HepG2 (cell line): ENCODE measurements around the gene CD58. TPM values are rescaled to one million over a fixed set of nuclear protein-coding genes. Genes with fewer than 3 reads are reported as not detected.

Experiments used
- ASH2L ChIP-seq: fragments of 300-600, 200-600 bp; sonication (generic); IDR thresholded peaks from 2 replicates; pipeline ENCODE4 v1.7.0; 2017; ENCODE audit warnings: low read depth, mild to moderate bottlenecking, moderate library complexity, mixed read lengths, low read length; ENCODE audit not compliant: insufficient read length
- CBX2 ChIP-seq, 2 experiments: fragments of 200-600 bp in 1 of 2; sonication (generic); formaldehyde crosslinking in 1 of 2; IDR thresholded peaks; 2 replicates each; pipeline versions ENCODE4 v1.7.0 to v1.8.1; 2018 to 2022; ENCODE audit warnings: low read depth in 2 of 2, low read length in 1 of 2, mild to moderate bottlenecking in 1 of 2, missing genetic modification reagents in 1 of 2
- CEBPZ ChIP-seq: IDR thresholded peaks from 2 replicates; pipeline ENCODE4 v1.6.1; 2012; ENCODE audit warnings: low read length, improper control_type of control experiment
- ELF1 ChIP-seq: sonication (generic); formaldehyde crosslinking; IDR thresholded peaks from 2 replicates; pipeline ENCODE4 v1.4.0; 2020; ENCODE audit warnings: missing genetic modification reagents
- FIP1L1 ChIP-seq: fragments of 200-400 bp; formaldehyde crosslinking; IDR thresholded peaks from 2 replicates; pipeline ENCODE4 v1.6.1; 2018; ENCODE audit warnings: low read depth, mild to moderate bottlenecking, low read length, moderate library complexity, borderline replicate concordance; ENCODE audit not compliant: insufficient read depth
- KDM6A ChIP-seq: IDR thresholded peaks from 2 replicates; pipeline ENCODE4 v1.6.1; 2016; ENCODE audit warnings: low read depth
- KMT2A ChIP-seq: sonication (generic); formaldehyde crosslinking; IDR thresholded peaks from 2 replicates; pipeline ENCODE4 v1.4.0; 2020; ENCODE audit warnings: missing genetic modification reagents
- MXD1 ChIP-seq: sonication (generic); formaldehyde crosslinking; IDR thresholded peaks from 2 replicates; pipeline ENCODE4 v1.4.0; 2020; ENCODE audit warnings: mild to moderate bottlenecking, missing genetic modification reagents
- NBN ChIP-seq: fragments of 450-650 bp; conservative IDR thresholded peaks from 2 replicates; pipeline ENCODE4 v1.6.1; 2017
- NCOA5 ChIP-seq: sonication (generic); formaldehyde crosslinking; IDR thresholded peaks from 2 replicates; pipeline ENCODE4 v1.4.0; 2020; ENCODE audit warnings: missing genetic modification reagents
- NFRKB ChIP-seq: fragments of 450-650 bp; IDR thresholded peaks from 2 replicates; pipeline ENCODE4 v1.6.1; 2017
- NR3C1 ChIP-seq: sonication (generic); formaldehyde crosslinking; IDR thresholded peaks from 2 replicates; pipeline ENCODE4 v1.4.0; 2020; ENCODE audit warnings: missing genetic modification reagents
- PITX1 ChIP-seq: sonication (generic); formaldehyde crosslinking; IDR thresholded peaks from 2 replicates; pipeline ENCODE4 v1.5.1; 2020; ENCODE audit warnings: mild to moderate bottlenecking, missing genetic modification reagents
- SAP130 ChIP-seq: IDR thresholded peaks from 2 replicates; pipeline ENCODE4 v1.6.1; 2016; ENCODE audit warnings: low read depth
- SRF ChIP-seq: IDR thresholded peaks from 2 replicates; pipeline ENCODE4 v1.6.1; 2011; ENCODE audit warnings: mild to moderate bottlenecking, low read depth, low read length, moderate library complexity
- ZBTB7B ChIP-seq: sonication (generic); formaldehyde crosslinking; IDR thresholded peaks from 2 replicates; pipeline ENCODE4 v1.4.0; 2020; ENCODE audit warnings: missing genetic modification reagents
- ZFP36 ChIP-seq: fragments of 150-350 bp; IDR thresholded peaks from 2 replicates; pipeline ENCODE4 v1.6.1; 2018; ENCODE audit warnings: borderline replicate concordance, low read length, low read depth; ENCODE audit not compliant: partially characterized antibody
- ZNF230 ChIP-seq: sonication (generic); formaldehyde crosslinking; IDR thresholded peaks from 2 replicates; pipeline ENCODE4 v1.4.0; 2020; ENCODE audit warnings: mild to moderate bottlenecking, missing genetic modification reagents
- ZNF326 ChIP-seq: sonication (generic); formaldehyde crosslinking; IDR thresholded peaks from 2 replicates; pipeline ENCODE4 v1.4.0; 2020; ENCODE audit warnings: missing genetic modification reagents, borderline replicate concordance
- ZNF331 ChIP-seq: sonication (generic); formaldehyde crosslinking; IDR thresholded peaks from 2 replicates; pipeline ENCODE4 v1.4.0; 2020; ENCODE audit warnings: missing genetic modification reagents
- ZNF569 ChIP-seq: sonication (generic); formaldehyde crosslinking; IDR thresholded peaks from 2 replicates; pipeline ENCODE4 v1.5.0; 2020; ENCODE audit warnings: mild to moderate bottlenecking, missing genetic modification reagents, moderate library complexity, borderline replicate concordance
- ZNF674 ChIP-seq: sonication (generic); formaldehyde crosslinking; IDR thresholded peaks from 2 replicates; pipeline ENCODE4 v1.5.0; 2020; ENCODE audit warnings: low read depth, mild to moderate bottlenecking, missing genetic modification reagents
- ZNF777 ChIP-seq: sonication (generic); formaldehyde crosslinking; IDR thresholded peaks from 2 replicates; pipeline ENCODE4 v1.4.0; 2020; ENCODE audit warnings: missing genetic modification reagents
- ZNF788 ChIP-seq: sonication (generic); formaldehyde crosslinking; IDR thresholded peaks from 2 replicates; pipeline ENCODE4 v1.5.0; 2020; ENCODE audit warnings: mild to moderate bottlenecking, missing genetic modification reagents, borderline replicate concordance
- ZNF790 ChIP-seq: sonication (generic); formaldehyde crosslinking; IDR thresholded peaks from 2 replicates; pipeline ENCODE4 v1.8.0; 2022; ENCODE audit warnings: missing genetic modification reagents, mild to moderate bottlenecking, borderline replicate concordance
- ZXDC ChIP-seq: sonication (generic); formaldehyde crosslinking; IDR thresholded peaks from 2 replicates; pipeline ENCODE4 v1.5.0; 2020; ENCODE audit warnings: mild to moderate bottlenecking, missing genetic modification reagents
- polyA plus RNA-seq, 8 experiments: library from polyadenylated mRNA; depleted of rRNA in 3 of 8; stranded (reverse) in 7 of 8; unstranded in 1 of 8; fragments of >200 nt; fragmentation: Illumina TruSeq in 4 of 8; extraction: Trizol in 4 of 8; gene quantifications; 2 replicates each; pipeline versions ENCODE4 v1.2.1 to v1.2.3, GENCODE V29; 2011 to 2016; ENCODE audit warnings: low read depth in 4 of 8, missing spikeins in 1 of 8, mixed read lengths in 1 of 8; ENCODE audit not compliant: insufficient read depth in 1 of 8
- total RNA-seq, 5 experiments: library from RNA; depleted of rRNA; stranded (reverse); fragments of >200 nt; fragmentation: Illumina TruSeq; extraction: Trizol; gene quantifications; 2 replicates each; pipeline ENCODE4 v1.2.3, GENCODE V29; 2016; ENCODE audit warnings: low read depth in 1 of 5

CD58 gene
- total and polyA plus RNA-seq, 2 of the 13 experiments (the other 11 are each of a cell fraction or from before 2014, with no cell fraction given), result 9.4 to 13.5 TPM

GRCh38 chr1:116489231-116489697 lies 81.6 kb downstream of the CD58 start (continued):
- TF ChIP-seq FIP1L1 (no peak), NCOA5 (CRISPR knock-in tag) (no peak), PITX1 (CRISPR knock-in tag) (no peak), ZNF569 (CRISPR knock-in tag) (no peak), CBX2 (IDR thresholded peaks at IDR 0.05; ENCODE audit: low read depth, low read length) (no peak), CBX2 (CRISPR knock-in tag; IDR thresholded peaks at IDR 0.05; ENCODE audit: low read depth) (no peak), ZNF777 (CRISPR knock-in tag) (no peak), KDM6A (CRISPR knock-in tag) (peak; percentile 38; the same call in 1 of the 2 replicates), ZNF331 (CRISPR knock-in tag) (0 out of 2 replicates have a peak, but pooled peaks have one; percentile 55), CEBPZ (no peak), ZXDC (CRISPR knock-in tag) (no peak), MXD1 (CRISPR knock-in tag) (no peak), ZNF326 (no peak), ASH2L (peak; percentile 22), NFRKB (no peak), ZBTB7B (CRISPR knock-in tag) (peak; percentile 58; the same call in 1 of the 2 replicates), KMT2A (no peak), NBN (no peak), ELF1 (CRISPR knock-in tag) (peak; percentile 73; the same call in 1 of the 2 replicates), SRF (no peak), NR3C1 (no peak), SAP130 (CRISPR knock-in tag) (peak; percentile 87), ZNF788 (CRISPR knock-in tag) (no peak; the same call in 1 of the 2 replicates), ZNF674 (no peak), ZFP36 (no peak), ZNF790 (CRISPR knock-in tag) (no peak), ZNF230 (no peak)
